ENCODE measurements around the gene ASB3.
"Not testable (repeated sequence)": the region's sequence is repeated elsewhere in the genome, so short reads cannot be mapped to it uniquely, and the experiment has no call there.

The ASB3 gene, protein sequence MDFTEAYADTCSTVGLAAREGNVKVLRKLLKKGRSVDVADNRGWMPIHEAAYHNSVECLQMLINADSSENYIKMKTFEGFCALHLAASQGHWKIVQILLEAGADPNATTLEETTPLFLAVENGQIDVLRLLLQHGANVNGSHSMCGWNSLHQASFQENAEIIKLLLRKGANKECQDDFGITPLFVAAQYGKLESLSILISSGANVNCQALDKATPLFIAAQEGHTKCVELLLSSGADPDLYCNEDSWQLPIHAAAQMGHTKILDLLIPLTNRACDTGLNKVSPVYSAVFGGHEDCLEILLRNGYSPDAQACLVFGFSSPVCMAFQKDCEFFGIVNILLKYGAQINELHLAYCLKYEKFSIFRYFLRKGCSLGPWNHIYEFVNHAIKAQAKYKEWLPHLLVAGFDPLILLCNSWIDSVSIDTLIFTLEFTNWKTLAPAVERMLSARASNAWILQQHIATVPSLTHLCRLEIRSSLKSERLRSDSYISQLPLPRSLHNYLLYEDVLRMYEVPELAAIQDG

DNA sequence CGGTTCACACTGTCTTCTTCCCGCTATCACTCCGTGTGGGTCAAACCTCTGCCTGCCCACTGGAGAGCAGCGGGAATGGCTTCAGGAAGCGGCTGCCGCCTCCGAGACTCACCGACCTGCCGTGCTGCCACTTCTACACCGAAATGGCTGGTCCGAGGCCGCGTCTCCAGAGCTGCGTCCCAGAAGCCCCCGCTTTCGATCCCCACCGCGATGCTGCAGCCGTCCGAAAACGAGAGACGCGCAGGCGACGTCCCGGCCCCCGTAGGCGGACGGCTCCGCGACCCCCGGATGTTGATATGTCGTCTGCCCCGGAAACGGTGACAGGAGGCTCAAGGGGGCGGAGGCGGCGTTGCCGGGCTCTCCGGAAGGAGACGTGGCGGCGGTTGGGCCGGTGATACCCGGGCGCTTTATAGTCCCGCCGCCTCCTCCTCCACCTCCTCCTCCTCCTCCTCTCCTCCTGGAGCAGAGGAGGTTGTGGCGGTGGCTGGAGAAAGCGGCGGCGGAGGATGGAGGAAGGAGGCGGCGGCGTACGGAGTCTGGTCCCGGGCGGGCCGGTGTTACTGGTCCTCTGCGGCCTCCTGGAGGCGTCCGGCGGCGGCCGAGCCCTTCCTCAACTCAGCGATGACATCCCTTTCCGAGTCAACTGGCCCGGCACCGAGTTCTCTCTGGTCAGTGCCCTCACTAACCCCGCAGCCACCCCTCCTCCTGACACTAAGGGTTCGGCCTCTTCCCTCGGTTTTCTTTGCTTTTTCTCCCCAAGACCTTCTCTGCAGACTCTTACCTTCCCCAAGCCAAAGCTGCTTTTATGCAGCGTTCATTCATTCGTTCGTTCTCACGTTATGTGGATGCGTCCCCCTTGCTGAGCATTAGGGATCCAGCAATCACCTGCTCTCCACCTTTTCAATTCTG lies at the start of gene ASB3, which contains the start of gene ERLEC1:
ASB3 (minus strand) TSS at position 249 of the 909 bp plus-strand sequence. CDS start 21,381 bp downstream, outside the sequence.
ERLEC1 (plus strand) TSS at position 340 of the 909 bp plus-strand sequence; CDS start at position 507, 167 bp downstream.
- DNase-seq = peak; percentile 66 to 91

DNA sequence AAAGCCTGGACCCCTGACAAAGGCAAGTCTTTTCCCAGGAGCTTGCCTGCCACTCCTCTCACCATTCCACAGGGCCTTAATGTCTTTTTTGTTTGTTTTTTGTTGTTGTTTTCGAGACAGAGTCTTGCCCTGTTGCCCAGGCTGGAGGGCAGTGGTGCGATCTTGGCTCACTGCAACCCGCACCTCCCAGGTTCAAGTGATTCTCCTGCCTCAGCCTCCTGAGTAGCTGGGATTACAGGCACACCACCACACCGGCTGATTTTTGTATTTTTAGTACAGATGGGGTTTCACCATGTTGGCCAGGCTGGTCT lies 43.2 kb upstream of the ASB3 start:
- DNase-seq = not testable (repeated sequence)

DNA sequence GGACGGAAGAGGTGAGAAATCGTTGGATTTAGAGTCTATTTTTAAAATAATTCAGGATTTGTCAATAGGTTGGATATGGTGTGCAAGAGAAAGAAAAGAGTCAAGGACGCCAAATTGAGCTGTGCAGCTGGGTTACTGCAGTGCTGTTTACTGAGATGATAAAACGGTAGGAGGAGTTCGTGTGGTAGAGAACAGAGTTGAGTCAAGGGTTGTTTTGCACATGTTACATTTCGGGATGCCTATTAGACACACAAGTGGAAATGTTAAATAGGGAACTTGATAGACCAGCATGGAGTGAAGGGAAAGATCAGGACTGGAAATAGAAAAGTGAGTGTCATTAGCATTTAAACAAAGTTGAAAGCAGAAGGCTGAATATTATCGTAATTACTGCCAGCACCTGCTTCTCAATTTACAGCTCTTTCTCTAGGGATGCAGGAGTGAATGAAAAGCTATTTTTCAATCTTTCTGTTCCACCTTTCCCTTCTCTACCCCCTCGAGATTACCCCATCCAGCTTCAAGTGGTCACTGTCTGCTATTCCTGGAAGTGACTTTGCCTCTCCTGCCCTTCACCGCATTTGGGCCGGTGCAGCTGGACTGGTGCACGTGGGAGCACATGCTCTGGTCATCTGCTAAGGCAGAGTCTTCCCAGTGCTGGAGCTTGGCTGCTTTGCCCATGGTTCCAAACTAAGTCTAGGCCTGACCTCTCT lies 42.7 kb upstream of the ASB3 start:
- no peak for DNase-seq

DNA sequence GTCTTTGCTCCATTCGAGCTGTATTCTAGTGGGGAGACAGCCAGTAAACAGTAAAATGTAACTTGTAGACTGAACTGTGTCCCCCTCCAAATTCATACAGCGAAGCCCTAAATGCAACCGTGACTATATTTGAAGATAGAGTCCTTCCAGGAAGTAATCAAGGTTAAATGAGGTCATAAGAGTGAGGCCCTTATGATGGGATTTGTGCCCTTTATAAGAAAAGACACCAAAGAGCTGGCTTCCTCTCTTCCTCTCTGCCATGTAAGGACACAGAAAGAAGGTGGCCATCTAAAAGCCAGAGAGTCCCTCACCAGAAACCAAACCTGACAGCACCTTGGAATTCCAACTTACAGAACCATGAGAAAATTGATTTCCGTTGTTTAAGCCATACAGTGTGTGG lies 41.6 kb upstream of the ASB3 start:
- no peak for DNase-seq

DNA sequence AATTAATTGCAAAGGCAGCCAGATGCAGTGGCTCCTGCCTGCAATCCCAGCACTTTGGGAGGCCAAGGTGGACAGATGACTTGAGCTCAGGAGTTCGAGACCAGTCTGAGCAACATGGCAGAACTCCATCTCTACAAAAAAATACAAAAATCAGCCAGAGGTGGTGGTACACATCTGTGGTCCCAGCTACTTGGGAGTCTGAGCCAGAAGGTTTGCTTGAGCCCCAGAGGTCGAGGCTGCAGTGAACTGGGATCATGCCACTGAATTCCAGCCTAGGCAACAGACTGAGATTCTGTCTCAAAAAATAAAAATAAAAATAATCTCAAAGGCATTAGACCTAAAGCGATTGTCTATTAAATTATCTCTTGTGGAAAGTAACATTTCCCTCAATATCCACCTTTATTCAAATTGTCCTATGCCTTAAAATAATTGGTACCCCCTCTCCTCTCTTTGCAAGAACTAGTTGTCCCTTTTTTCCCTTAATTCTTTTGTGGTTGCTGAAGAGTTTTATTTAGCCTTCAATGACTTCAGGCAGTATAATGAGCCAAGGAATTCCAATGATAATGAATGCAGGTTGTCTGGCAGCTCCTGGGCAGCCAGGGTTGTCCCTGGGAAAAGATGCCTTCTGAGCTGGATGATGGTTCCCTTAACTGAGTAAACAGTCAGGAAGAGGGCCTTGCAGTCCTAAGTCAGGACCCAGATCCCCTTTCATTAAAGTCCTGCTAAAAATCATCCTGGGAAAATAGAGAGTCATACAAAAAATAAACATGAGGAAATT lies 40.8 kb upstream of the ASB3 start:
- DNase-seq = no peak

DNA sequence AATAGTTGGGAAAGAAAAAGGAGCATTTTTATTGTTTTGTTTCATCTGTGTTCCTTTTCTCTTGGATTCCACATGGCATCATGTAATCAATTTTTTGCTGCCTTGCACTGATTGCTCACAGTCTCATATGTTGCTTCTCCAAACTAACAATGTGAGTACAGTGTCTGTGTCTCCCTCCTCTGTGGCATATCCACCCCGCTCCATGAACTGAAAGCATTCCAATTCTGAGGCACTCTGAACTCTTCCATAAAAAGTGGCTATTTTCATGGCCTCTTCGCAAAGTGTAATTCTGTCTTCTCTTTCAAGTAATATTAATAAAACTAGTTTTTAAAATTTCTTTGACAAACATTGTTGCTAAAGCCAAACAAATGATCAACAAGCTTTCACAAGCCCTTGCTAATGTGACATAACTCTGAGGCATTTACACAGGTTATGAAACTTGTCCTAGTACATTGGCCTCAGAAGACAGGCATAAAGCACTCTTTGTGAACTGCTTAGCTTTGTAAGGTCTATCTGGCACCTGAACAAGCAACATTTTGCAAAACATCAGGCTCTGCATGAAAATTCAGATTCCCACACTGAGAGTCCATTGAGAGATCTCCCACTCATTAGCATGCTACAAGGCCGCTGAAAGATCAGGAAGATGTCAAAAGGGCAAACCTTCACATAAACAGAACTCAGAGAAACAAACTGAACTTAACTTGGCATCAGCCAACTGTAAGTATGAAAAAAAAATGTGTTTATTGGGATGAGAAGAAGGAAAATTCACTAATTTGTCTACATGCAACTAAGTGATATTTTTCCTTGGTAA lies 40.0 kb upstream of the ASB3 start:
- no peak for DNase-seq

DNA sequence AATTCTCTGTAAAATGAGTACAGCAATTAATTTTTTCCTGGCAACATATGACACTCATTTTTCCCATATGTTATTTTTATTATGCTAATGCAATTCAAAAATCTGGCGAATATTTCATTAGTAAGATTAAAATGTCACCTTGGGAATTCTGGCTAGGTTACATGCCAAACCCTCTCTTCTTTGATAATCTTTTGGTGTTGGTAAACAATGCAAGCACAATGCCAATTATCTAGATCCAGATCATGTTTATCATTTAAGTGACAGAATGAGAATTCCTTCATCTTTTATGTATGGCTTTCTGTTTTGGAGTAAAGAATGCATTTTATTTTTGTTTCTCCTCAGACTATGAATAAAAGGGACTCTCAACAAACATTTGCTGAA lies 39.3 kb upstream of the ASB3 start:
- DNase-seq = no peak

DNA sequence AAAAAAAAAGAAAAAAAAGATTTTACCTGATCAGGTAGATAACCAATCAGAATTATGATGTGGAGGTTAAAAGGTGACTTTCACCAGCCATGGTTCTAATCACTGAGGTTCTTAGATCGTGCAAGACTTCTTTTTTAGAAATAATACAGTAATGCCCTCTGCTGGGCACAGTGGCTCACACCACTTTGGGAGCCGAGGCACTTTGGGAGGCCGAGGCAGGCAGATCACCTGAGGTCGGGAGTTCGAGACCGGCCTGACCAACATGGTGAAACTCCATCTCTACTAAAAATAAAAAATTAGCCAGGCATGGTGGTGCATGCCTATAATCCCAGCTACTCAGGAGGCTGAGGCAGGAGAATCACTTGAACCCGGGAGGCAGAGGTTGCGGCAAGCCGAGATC lies 36.9 kb upstream of the ASB3 start:
- not testable (repeated sequence) for DNase-seq

DNA sequence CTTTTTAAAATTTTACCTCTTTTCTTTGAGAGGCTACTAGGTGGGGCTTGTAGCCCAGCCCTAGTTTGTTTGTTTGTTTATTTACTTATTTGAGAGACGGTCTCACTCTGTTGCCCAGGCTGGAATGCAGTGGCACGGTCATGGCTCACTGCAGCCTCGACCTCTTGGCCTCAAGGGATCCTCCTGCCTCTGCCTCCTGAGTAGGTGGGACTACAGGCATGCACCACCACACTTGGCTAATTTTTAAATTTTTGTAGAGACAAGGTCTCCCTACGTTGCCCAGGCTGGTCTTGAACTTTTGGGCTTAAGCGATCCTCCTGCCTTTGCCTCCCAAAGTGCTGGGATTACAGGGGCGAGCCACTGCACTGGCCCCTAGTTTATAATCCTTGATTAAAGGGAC lies 35.1 kb upstream of the ASB3 start:
- DNase-seq = no peak

DNA sequence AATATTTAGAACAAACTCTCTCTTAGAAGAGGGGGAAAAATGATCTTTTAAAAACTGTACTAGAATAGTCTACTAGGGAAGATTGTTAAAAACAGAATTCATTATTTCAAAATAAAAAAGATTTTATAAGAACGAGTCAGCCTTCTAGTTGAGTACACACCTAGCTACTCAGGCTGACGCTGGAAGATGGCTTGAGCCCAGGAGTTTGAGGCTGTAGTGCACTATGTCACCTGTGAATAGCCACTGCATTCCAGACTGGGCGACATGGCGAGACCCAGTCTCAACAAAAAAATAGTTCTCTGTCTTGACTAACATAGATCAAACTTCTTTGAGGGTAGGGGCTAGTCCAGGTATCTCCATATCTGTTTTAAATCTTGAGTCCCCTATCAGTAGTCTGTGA lies 34.0 kb upstream of the ASB3 start:
- no peak for DNase-seq

DNA sequence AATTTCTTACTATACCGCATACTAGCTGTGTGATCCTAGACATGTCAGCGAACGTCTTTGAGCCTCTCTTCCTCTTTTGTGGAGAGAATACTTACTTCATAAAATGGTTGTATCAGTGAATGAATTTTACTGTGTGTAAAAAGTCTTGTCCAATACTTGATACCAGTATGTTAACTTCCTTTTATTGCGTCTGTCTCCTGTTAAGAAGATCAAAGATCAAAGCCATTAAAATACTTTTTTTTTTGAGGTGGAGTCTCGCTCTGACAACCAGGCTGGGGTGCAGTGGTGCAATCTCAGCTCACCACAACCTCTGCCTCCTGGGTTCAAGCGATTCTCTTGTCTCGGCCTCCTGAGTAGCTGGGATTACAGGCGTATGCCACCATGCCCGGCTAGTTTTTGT lies 33.3 kb upstream of the ASB3 start:
- DNase-seq = no peak

DNA sequence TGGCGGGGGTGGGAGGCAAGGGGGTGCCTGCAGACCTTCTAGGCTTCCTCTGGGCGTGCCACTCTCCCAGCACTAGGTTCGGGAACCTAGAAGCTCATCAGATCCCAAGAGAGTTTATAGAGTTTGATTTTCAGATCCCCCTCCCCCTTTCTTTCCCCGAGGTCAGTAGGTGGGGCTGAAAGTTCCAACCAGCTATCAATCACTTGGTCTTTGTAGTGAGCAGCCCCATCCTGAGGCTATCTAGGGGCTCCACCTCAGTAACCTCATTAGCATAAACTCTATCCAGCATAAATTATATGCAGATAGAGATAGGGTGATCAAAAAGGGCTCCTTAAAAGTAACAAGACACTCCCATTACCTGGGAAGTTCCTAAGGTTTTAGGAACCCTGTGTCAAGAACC lies 32.9 kb upstream of the ASB3 start:
- no peak for DNase-seq

DNA sequence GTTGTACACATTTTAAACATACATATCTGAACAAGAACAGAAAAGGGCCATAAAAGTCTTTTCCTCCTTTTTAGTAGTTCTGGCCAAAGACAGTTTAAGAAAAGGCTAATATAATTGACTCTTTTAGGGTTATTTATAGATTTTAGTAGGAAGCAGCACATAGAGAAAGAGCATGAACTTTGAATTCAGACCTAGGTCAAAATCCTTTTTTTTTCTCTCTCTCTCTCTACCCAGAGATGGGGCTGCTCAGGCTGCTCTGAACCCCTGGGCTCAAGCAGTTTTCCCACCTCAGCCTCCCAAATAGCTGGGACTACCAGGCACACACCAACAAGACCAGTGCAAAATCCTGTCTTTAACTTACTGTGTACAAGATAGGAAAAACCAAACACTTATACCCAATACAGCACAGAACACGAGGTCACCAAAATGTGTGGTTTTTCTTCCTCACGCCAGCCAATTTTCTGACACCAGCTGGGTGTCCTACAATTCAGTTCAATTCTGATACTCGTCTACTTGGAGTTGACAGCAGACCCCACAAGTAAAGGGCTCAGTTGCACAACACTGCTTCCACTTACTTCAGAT lies 32.2 kb upstream of the ASB3 start:
- DNase-seq = no peak

DNA sequence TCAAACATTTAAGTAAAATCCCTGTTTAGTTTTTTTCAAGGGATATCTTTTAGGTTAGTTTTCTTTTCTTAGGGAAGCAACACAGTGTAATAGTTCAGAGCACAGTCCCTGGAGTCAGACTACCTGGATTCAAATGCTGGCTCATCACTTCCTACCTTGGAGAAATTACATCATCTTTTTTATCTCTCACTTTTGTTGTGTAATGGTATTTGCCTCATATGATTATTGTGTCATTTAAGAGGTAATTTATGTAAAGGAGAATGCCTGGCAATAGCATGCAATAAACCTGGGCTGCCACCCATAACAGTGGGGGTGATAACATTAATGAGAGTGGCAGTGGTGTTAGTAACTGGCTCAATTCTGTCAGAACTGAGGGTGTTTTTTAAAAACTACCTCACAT lies 26.4 kb upstream of the ASB3 start:
- no peak for DNase-seq

DNA sequence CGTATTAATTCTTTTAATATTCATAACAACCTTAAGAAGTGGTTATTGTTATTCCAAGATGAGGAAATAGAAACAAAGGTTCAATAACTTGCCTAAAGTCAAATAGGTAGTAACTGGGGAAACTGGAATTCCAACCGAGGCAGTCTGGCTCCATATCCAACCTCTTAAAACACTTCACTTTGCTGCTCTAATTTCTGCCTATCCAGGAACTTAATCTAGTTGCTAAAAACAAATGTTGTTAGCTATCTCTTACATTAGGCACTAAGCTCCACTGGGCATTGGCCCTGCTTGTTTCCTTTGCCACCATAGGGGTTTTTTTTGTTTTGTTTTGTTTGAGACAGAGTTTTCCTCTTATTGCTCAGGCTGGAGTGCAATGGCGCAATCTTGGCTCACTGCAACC lies 24.8 kb upstream of the ASB3 start:
- no peak for DNase-seq

DNA sequence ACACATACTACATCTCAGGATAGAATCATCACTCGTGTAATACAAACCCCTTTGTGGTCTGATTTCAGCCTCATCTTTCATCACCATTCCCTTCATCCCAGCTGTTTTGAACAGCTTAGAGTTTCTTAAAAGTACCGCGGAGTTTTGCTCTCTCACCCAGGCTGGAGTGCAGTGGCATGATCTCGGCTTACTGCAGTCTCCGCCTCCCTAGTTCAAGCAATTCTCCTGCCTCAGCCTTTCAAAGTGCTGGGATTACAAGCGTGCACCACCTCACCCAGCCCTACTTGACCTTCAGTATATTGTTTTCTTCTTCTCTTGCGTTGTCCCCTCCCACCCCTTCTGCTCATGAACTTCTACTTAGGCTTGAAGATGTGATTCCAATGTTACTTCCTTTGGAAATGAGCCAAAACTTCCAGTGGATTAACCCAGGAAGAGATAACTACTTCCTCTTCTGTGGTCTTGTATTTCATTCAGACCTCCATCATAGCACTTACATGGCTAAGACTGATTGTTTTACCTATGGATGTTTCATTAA lies 15.9 kb upstream of the ASB3 start:
- DNase-seq = no peak

DNA sequence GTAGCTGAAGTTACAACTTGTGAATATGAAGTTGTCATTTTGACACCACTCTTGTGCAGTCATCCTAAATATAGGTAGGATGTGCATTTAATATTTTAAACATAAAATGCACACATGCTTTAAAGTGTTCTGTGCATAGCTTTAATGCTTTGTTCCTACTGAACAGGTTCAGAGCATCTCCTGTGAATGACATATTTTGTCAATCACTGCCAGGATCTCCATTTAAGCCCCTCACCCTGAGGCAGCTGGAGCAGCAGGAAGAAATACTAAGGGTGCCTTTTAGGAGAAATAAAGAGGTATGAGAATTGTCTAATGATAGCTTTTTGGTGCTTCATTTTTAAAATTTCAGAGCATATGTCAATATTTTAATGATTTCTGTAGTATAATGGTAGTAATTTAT lies 14.8 kb upstream of the ASB3 start:
- no peak for DNase-seq

DNA sequence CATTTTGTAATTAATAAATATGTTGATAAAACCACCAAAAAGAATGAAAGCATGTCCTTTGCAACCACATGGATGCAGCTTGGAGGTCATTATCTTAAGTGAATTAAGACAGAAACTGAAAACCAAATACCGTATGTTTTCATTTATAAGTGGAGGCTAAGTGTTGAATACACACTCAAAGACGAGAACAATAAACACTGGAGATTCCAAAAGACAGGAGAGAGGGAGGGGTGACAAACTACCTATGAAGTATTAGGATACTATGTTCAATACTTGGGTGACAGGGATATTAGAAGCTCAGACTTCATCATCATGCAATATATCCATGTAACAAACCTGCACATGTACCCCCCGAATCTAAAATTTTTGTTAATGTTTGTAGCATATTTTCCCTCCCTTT lies 7.1 kb upstream of the ASB3 start:
- no peak for DNase-seq

DNA sequence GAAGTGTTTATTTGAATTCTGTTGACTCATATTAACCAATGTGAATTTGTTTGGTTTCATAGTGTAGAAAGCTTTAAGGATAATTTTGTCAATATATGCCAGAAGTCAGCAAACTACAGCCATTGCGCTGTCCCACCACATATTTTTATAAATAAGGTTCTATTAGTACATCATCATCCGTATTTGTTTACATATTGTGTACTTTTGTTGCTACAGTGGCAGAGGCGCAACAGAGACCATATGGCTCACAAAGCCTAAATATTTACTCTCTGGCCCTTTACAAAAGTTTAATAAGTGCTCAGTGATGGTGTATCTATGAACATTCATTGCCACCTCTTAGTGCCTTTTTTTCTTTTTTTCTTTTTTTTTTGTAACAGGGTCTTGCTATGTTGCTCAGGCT lies 6.5 kb upstream of the ASB3 start:
- no peak for DNase-seq

DNA sequence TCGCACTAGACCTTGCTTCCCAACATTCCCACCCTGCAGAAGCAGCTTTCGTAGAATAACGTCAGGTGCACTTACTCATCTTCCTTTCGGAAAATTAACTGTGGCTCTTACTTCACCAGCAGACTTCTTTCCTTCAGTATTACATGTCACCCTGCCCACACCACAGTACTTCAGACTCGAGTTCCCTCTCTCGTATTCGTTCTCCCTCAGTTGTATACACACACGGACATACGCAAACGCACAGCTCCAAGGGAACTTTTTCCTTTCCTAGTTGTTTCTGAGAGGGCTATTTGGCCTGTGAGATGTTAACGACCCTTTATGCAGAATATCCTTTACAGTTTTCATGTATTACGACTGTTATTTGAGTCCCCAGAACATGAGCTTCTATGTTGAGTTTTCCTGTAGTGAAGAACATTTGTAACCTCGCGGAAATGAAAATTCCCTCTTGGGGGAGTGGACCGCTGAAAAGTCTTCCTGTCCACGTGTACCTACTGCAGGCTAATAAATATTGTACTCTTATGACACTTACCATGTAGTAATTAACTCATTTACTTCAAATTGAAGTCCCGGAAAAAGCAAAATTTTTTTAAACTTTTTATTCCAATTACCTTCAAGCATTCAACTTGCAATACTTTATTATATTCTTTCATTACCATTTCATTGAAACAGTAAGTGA lies 999 bp upstream of the ASB3 start:
- DNase-seq = peak in 1 of 2 donors; percentile 9

Measured in bone marrow (tissue), 2 donors.